HG02970 (cell line): Measurements from ENCODE around the gene BCAS4.

Experiments
- ATAC-seq: cut with Tn5 transposase; IDR thresholded peaks from one replicate; pipeline ENCODE4 v1.9.1; 2021; ENCODE audit warnings: mild to moderate bottlenecking, moderate library complexity, moderate number of reproducible peaks; ENCODE audit not compliant: unreplicated experiment, low FRiP score

BCAS4 gene

GRCh38 chr20:50820515-50821256 lies 25.8 kb downstream of the BCAS4 start:
- ATAC-seq = no peak

- no peak for ATAC-seq
Observed at GRCh38 chr20:50821257-50821921, 26.5 kb downstream of the BCAS4 start.

- ATAC-seq = no peak
Observed at GRCh38 chr20:50821994-50822393, 27.1 kb downstream of the BCAS4 start.

GRCh38 chr20:50823319-50823718 lies 28.5 kb downstream of the BCAS4 start:
- no peak for ATAC-seq

GRCh38 chr20:50824137-50824536 lies 29.3 kb downstream of the BCAS4 start:
- no peak for ATAC-seq

GRCh38 chr20:50826121-50826520 lies 31.3 kb downstream of the BCAS4 start:
- no peak for ATAC-seq

- ATAC-seq = no peak
Observed at GRCh38 chr20:50828363-50829136, 33.7 kb downstream of the BCAS4 start.

- ATAC-seq = no peak
Observed at GRCh38 chr20:50831622-50832021, 36.8 kb downstream of the BCAS4 start.

GRCh38 chr20:50834599-50835005 lies 39.7 kb downstream of the BCAS4 start:
- ATAC-seq = no peak

GRCh38 chr20:50837532-50838321 lies 42.9 kb downstream of the BCAS4 start:
- ATAC-seq = no peak

- no peak for ATAC-seq
Observed at GRCh38 chr20:50838322-50838625, 43.4 kb downstream of the BCAS4 start.

GRCh38 chr20:50838707-50839385 lies 44.0 kb downstream of the BCAS4 start:
- no peak for ATAC-seq

GRCh38 chr20:50842821-50843220 lies 48.0 kb downstream of the BCAS4 start:
- ATAC-seq = no peak

- ATAC-seq = no peak
Observed at GRCh38 chr20:50843331-50844276, 48.7 kb downstream of the BCAS4 start.

- ATAC-seq = peak; percentile 62
Observed at GRCh38 chr20:50844430-50845100, 49.7 kb downstream of the BCAS4 start.

- ATAC-seq = no peak
Observed at GRCh38 chr20:50845566-50846215, 50.8 kb downstream of the BCAS4 start.

- no peak for ATAC-seq
Observed at GRCh38 chr20:50848341-50848808, 53.5 kb downstream of the BCAS4 start.
